GM19351 (cell line): ENCODE measurements around the gene METTL14.

ENCODE experiments used
- ATAC-seq: cut with Tn5 transposase; IDR thresholded peaks from one replicate; pipeline ENCODE4 v1.9.1; 2021; ENCODE audit warnings: mild to moderate bottlenecking, moderate library complexity; ENCODE audit not compliant: unreplicated experiment

METTL14 gene

GRCh38 chr4:118756958-118757357 is 71.8 kb downstream of the METTL14 start:
- no peak for ATAC-seq

- no peak for ATAC-seq
Measured at GRCh38 chr4:118757761-118758251, 72.6 kb downstream of the METTL14 start.

- ATAC-seq: no peak
Measured at GRCh38 chr4:118758293-118758692, 73.1 kb downstream of the METTL14 start.

GRCh38 chr4:118759481-118759880 is 74.3 kb downstream of the METTL14 start:
- no peak for ATAC-seq

- peak; percentile 30 for ATAC-seq
Measured at GRCh38 chr4:118760092-118760491, 74.9 kb downstream of the METTL14 start.

- peak; percentile 99 for ATAC-seq
Measured at GRCh38 chr4:118760493-118760892, 75.3 kb downstream of the METTL14 start.

- ATAC-seq: no peak
Measured at GRCh38 chr4:118761397-118762016, 76.3 kb downstream of the METTL14 start.

GRCh38 chr4:118762155-118762554 is 77.0 kb downstream of the METTL14 start:
- ATAC-seq: no peak

GRCh38 chr4:118762730-118763477 is 77.7 kb downstream of the METTL14 start:
- no peak for ATAC-seq
